ENCODE measurements around the gene DDX56. TPM values are rescaled to one million over a fixed set of nuclear protein-coding genes. Genes with fewer than 3 reads are reported as not detected.
A peak's percentile ranks its signal among the peaks of the same experiment; 100 is the strongest.

DDX56 gene
- total and polyA plus RNA-seq, 9 of the 15 experiments (the other 6 are each of a cell fraction or from before 2014, with no cell fraction given) = 33.0 to 145 (median 102) TPM

DNA sequence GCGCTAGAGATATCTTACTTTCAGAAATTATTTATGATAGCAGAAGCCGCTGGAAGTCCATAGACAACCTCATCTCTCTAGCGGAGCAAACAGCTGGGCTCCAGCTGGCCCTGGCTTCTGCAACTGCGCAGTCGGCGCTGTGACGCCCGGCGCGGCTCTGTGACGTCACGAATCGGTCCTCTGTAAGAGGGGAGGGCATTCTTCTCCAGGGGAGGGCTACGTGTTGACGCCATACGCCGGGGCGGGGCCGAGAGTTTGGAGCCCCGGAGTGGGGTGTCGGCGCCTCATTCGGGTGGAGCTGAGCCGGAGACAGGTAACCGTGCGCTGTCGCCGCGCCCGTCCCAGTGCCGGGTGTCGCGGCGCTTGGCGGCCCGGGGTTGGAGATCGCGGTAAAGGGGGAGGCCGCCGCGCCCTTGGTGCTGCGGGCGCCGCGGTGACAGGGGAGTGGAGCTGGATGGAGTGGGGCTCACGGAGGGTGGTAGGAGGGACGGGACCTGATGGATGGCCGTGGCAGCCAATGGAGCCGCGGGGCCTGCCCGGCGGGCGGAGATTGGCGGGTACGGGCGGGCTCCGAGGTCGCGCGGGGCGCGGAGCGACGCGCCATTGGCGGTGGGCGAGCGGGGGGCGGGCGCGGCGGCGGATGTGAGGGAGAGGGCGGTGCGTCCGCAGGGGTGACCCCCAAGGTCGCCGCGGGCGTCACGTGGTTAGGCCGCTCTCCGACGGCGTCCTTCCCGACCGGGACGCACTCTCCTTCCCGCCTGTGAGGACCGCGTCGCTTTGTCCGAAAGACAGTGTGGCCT, 32.8 kb upstream of the DDX56 start, which contains the start of gene OGDH (continued):
- peak; percentile 89 for TF ChIP-seq CEBPZ (IDR thresholded peaks at IDR 0.05; ENCODE audit: borderline replicate concordance, low read depth, low read length)
- peak; percentile 87 for TF ChIP-seq CHD2 (IDR thresholded peaks at IDR 0.05; ENCODE audit: low read depth, low read length)
- no peak for TF ChIP-seq ZNF3 (CRISPR knock-in tag; IDR thresholded peaks at IDR 0.05)
- TF ChIP-seq HSF4 (CRISPR knock-in tag; IDR thresholded peaks at IDR 0.05; ENCODE audit: borderline replicate concordance) = no peak
- no peak for TF ChIP-seq CREB5 (CRISPR knock-in tag; IDR thresholded peaks at IDR 0.05)
- TF ChIP-seq ZNF668 (CRISPR knock-in tag; IDR thresholded peaks at IDR 0.05) = no peak
- TF ChIP-seq MYNN (IDR thresholded peaks at IDR 0.05) = peak; percentile 77; the same call in 1 of the 2 replicates
- no peak for TF ChIP-seq MYNN (CRISPR knock-in tag; IDR thresholded peaks at IDR 0.05)
- TF ChIP-seq GATAD2A (IDR thresholded peaks at IDR 0.05) = no peak
- no peak for TF ChIP-seq BRCA1 (IDR thresholded peaks at IDR 0.05)
- no peak for TF ChIP-seq BRCA1 (CRISPR knock-in tag; IDR thresholded peaks at IDR 0.05)
- TF ChIP-seq, protein P1, sequence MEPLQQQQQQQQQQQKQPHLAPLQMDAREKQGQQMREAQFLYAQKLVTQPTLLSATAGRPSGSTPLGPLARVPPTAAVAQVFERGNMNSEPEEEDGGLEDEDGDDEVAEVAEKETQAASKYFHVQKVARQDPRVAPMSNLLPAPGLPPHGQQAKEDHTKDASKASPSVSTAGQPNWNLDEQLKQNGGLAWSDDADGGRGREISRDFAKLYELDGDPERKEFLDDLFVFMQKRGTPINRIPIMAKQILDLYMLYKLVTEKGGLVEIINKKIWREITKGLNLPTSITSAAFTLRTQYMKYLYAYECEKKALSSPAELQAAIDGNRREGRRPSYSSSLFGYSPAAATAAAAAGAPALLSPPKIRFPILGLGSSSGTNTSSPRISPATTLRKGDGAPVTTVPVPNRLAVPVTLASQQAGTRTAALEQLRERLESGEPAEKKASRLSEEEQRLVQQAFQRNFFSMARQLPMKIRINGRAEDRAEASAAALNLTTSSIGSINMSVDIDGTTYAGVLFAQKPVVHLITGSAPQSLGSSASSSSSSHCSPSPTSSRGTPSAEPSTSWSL (CRISPR knock-in tag; IDR thresholded peaks at IDR 0.05; ENCODE audit: borderline replicate concordance) = no peak
- no peak for TF ChIP-seq CCAR2 (IDR thresholded peaks at IDR 0.05; ENCODE audit: low read depth, low read length)
- no peak for TF ChIP-seq NELFE (IDR thresholded peaks at IDR 0.05; ENCODE audit: insufficient read depth, insufficient read length)
- peak; percentile 83 for TF ChIP-seq POLR2AphosphoS5 (IDR thresholded peaks at IDR 0.05; ENCODE audit: control insufficient read depth, insufficient read depth, low read depth, low read length)
- TF ChIP-seq E2F5 (CRISPR knock-in tag; IDR thresholded peaks at IDR 0.05) = no peak
- TF ChIP-seq ZNF79 (CRISPR knock-in tag; IDR thresholded peaks at IDR 0.05; ENCODE audit: low read depth) = no peak
- no peak for TF ChIP-seq ZC3H11A (IDR thresholded peaks at IDR 0.05; ENCODE audit: low read depth, low read length)
- TF ChIP-seq SMAD1 (IDR thresholded peaks at IDR 0.05; ENCODE audit: low read depth, low read length, partially characterized antibody) = peak; percentile 78
- TF ChIP-seq ELK3 (CRISPR knock-in tag; IDR thresholded peaks at IDR 0.05) = no peak
